ENCODE data around the gene CUBN. TPM values are rescaled to one million over a fixed set of nuclear protein-coding genes. Genes with fewer than 3 reads are reported as not detected.

The CUBN gene
- polyA plus RNA-seq, 1 donor: 73.9 TPM

- H3K9me3 ChIP-seq (ENCODE audit: control insufficient read depth, low read depth, low read length): no peaks in the 10 kb centered on the region
- no peak overlapping the region for H3K4me3 ChIP-seq (ENCODE audit: low read length)
- 100% methylated on average over 1 of the region's 2 CpGs for WGBS (ENCODE audit: insufficient coverage, low lambda C conversion rate)
- no peak overlapping the region for H3K27ac ChIP-seq (ENCODE audit: low read length)
- H3K4me1 ChIP-seq (ENCODE audit: control insufficient read depth, insufficient read depth, low read length): no peaks in the 10 kb centered on the region
- H3K27me3 ChIP-seq (ENCODE audit: control insufficient read depth, insufficient read depth, low read length): no peaks in the 10 kb centered on the region
- DNase-seq: no peak
- H3K36me3 ChIP-seq (ENCODE audit: control insufficient read depth, insufficient read depth, low read length): no peaks in the 10 kb centered on the region
Observed at GRCh38 chr10:16803464-16803863, 326.1 kb downstream of the CUBN start.

GRCh38 chr10:16799621-16800020, 330.0 kb downstream of the CUBN start:
- no peak for DNase-seq
- H3K27ac ChIP-seq (ENCODE audit: low read length): no peak overlapping the region
- no peaks in the 10 kb centered on the region for H3K27me3 ChIP-seq (ENCODE audit: control insufficient read depth, insufficient read depth, low read length)
- H3K9me3 ChIP-seq (ENCODE audit: control insufficient read depth, low read depth, low read length): no peaks in the 10 kb centered on the region
- WGBS (ENCODE audit: insufficient coverage, low lambda C conversion rate): no CpG with 5 or more reads among the region's 8 CpGs
- H3K4me1 ChIP-seq (ENCODE audit: control insufficient read depth, insufficient read depth, low read length): no peaks in the 10 kb centered on the region
- no peak overlapping the region for H3K4me3 ChIP-seq (ENCODE audit: low read length)
- no peaks in the 10 kb centered on the region for H3K36me3 ChIP-seq (ENCODE audit: control insufficient read depth, insufficient read depth, low read length)

GRCh38 chr10:16798571-16798970, 331.0 kb downstream of the CUBN start:
- Histone ChIP-seq H3K4me3 (ENCODE audit: low read length) (no peak overlapping the region), H3K36me3 (ENCODE audit: control insufficient read depth, insufficient read depth, low read length) (no peaks in the 10 kb centered on the region), H3K27me3 (ENCODE audit: control insufficient read depth, insufficient read depth, low read length) (no peaks in the 10 kb centered on the region), H3K4me1 (ENCODE audit: control insufficient read depth, insufficient read depth, low read length) (no peaks in the 10 kb centered on the region), H3K9me3 (ENCODE audit: control insufficient read depth, low read depth, low read length) (no peaks in the 10 kb centered on the region), H3K27ac (ENCODE audit: low read length) (no peak overlapping the region)
- no peak for DNase-seq
- WGBS (ENCODE audit: insufficient coverage, low lambda C conversion rate): 100% methylated on average over 2 of the region's 5 CpGs

- no peaks in the 10 kb centered on the region for H3K27me3 ChIP-seq (ENCODE audit: control insufficient read depth, insufficient read depth, low read length)
- no peak overlapping the region for H3K27ac ChIP-seq (ENCODE audit: low read length)
- H3K4me3 ChIP-seq (ENCODE audit: low read length): no peak overlapping the region
- DNase-seq: no peak
- H3K36me3 ChIP-seq (ENCODE audit: control insufficient read depth, insufficient read depth, low read length): peaks cover 2% of the 10 kb centered on the region
- no peaks in the 10 kb centered on the region for H3K9me3 ChIP-seq (ENCODE audit: control insufficient read depth, low read depth, low read length)
- H3K4me1 ChIP-seq (ENCODE audit: control insufficient read depth, insufficient read depth, low read length): no peaks in the 10 kb centered on the region
- 40% methylated on average over 1 of the region's 9 CpGs for WGBS (ENCODE audit: insufficient coverage, low lambda C conversion rate)
Observed at GRCh38 chr10:16795410-16796073, 334.1 kb downstream of the CUBN start.

- DNase-seq: no peak
- WGBS (ENCODE audit: insufficient coverage, low lambda C conversion rate): no CpG with 5 or more reads among the region's 1 CpG
Observed at GRCh38 chr10:16794005-16794404, 335.6 kb downstream of the CUBN start.

GRCh38 chr10:16792675-16793074, 336.9 kb downstream of the CUBN start:
- no peaks in the 10 kb centered on the region for H3K9me3 ChIP-seq (ENCODE audit: control insufficient read depth, low read depth, low read length)
- no peak overlapping the region for H3K27ac ChIP-seq (ENCODE audit: low read length)
- H3K4me1 ChIP-seq (ENCODE audit: control insufficient read depth, insufficient read depth, low read length): no peaks in the 10 kb centered on the region
- no peaks in the 10 kb centered on the region for H3K27me3 ChIP-seq (ENCODE audit: control insufficient read depth, insufficient read depth, low read length)
- H3K4me3 ChIP-seq (ENCODE audit: low read length): no peak overlapping the region
- peaks cover 2% of the 10 kb centered on the region for H3K36me3 ChIP-seq (ENCODE audit: control insufficient read depth, insufficient read depth, low read length)
- no peak for DNase-seq
- WGBS (ENCODE audit: insufficient coverage, low lambda C conversion rate): no CpG with 5 or more reads among the region's 8 CpGs

More at GRCh38 chr10:16794005-16794404, 335.6 kb downstream of the CUBN start:
- H3K36me3 ChIP-seq (ENCODE audit: control insufficient read depth, insufficient read depth, low read length): peaks cover 2% of the 10 kb centered on the region
- H3K4me3 ChIP-seq (ENCODE audit: low read length): no peak overlapping the region
- no peaks in the 10 kb centered on the region for H3K4me1 ChIP-seq (ENCODE audit: control insufficient read depth, insufficient read depth, low read length)
- no peaks in the 10 kb centered on the region for H3K9me3 ChIP-seq (ENCODE audit: control insufficient read depth, low read depth, low read length)
- no peaks in the 10 kb centered on the region for H3K27me3 ChIP-seq (ENCODE audit: control insufficient read depth, insufficient read depth, low read length)
- H3K27ac ChIP-seq (ENCODE audit: low read length): no peak overlapping the region

GRCh38 chr10:16789765-16790164, 339.8 kb downstream of the CUBN start:
- H3K27ac ChIP-seq (ENCODE audit: low read length): no peak overlapping the region
- H3K36me3 ChIP-seq (ENCODE audit: control insufficient read depth, insufficient read depth, low read length): peaks cover 2% of the 10 kb centered on the region
- H3K4me3 ChIP-seq (ENCODE audit: low read length): no peak overlapping the region
- no peaks in the 10 kb centered on the region for H3K27me3 ChIP-seq (ENCODE audit: control insufficient read depth, insufficient read depth, low read length)
- no peak for DNase-seq
- H3K4me1 ChIP-seq (ENCODE audit: control insufficient read depth, insufficient read depth, low read length): no peaks in the 10 kb centered on the region
- 83% methylated on average over 1 of the region's 4 CpGs for WGBS (ENCODE audit: insufficient coverage, low lambda C conversion rate)
- H3K9me3 ChIP-seq (ENCODE audit: control insufficient read depth, low read depth, low read length): peaks cover 2% of the 10 kb centered on the region

GRCh38 chr10:16789261-16789660, 340.4 kb downstream of the CUBN start:
- no peaks in the 10 kb centered on the region for H3K27me3 ChIP-seq (ENCODE audit: control insufficient read depth, insufficient read depth, low read length)
- no peak overlapping the region for H3K4me3 ChIP-seq (ENCODE audit: low read length)
- H3K4me1 ChIP-seq (ENCODE audit: control insufficient read depth, insufficient read depth, low read length): no peaks in the 10 kb centered on the region
- peaks cover 2% of the 10 kb centered on the region for H3K36me3 ChIP-seq (ENCODE audit: control insufficient read depth, insufficient read depth, low read length)
- H3K27ac ChIP-seq (ENCODE audit: low read length): no peak overlapping the region
- H3K9me3 ChIP-seq (ENCODE audit: control insufficient read depth, low read depth, low read length): peaks cover 2% of the 10 kb centered on the region
- DNase-seq: no peak
- 17% methylated on average over 1 of the region's 7 CpGs for WGBS (ENCODE audit: insufficient coverage, low lambda C conversion rate)

- Histone ChIP-seq H3K27me3 (ENCODE audit: control insufficient read depth, insufficient read depth, low read length) (no peaks in the 10 kb centered on the region), H3K4me1 (ENCODE audit: control insufficient read depth, insufficient read depth, low read length) (no peaks in the 10 kb centered on the region), H3K36me3 (ENCODE audit: control insufficient read depth, insufficient read depth, low read length) (peaks cover 2% of the 10 kb centered on the region), H3K27ac (ENCODE audit: low read length) (no peak overlapping the region), H3K9me3 (ENCODE audit: control insufficient read depth, low read depth, low read length) (peaks cover 2% of the 10 kb centered on the region), H3K4me3 (ENCODE audit: low read length) (no peak overlapping the region)
- 20% methylated on average over 1 of the region's 3 CpGs for WGBS (ENCODE audit: insufficient coverage, low lambda C conversion rate)
- no peak for DNase-seq
Observed at GRCh38 chr10:16788778-16789177, 340.8 kb downstream of the CUBN start.

GRCh38 chr10:16788125-16788524, 341.5 kb downstream of the CUBN start:
- Histone ChIP-seq H3K36me3 (ENCODE audit: control insufficient read depth, insufficient read depth, low read length) (peaks cover 2% of the 10 kb centered on the region), H3K9me3 (ENCODE audit: control insufficient read depth, low read depth, low read length) (peaks cover 2% of the 10 kb centered on the region), H3K27ac (ENCODE audit: low read length) (no peak overlapping the region), H3K4me1 (ENCODE audit: control insufficient read depth, insufficient read depth, low read length) (no peaks in the 10 kb centered on the region), H3K27me3 (ENCODE audit: control insufficient read depth, insufficient read depth, low read length) (no peaks in the 10 kb centered on the region), H3K4me3 (ENCODE audit: low read length) (no peak overlapping the region)
- WGBS (ENCODE audit: insufficient coverage, low lambda C conversion rate): no CpG with 5 or more reads among the region's 6 CpGs
- no peak for DNase-seq

- no peak overlapping the region for H3K27ac ChIP-seq (ENCODE audit: low read length)
- peaks cover 2% of the 10 kb centered on the region for H3K9me3 ChIP-seq (ENCODE audit: control insufficient read depth, low read depth, low read length)
- 89% methylated on average over 3 of the region's 12 CpGs for WGBS (ENCODE audit: insufficient coverage, low lambda C conversion rate)
- H3K4me1 ChIP-seq (ENCODE audit: control insufficient read depth, insufficient read depth, low read length): no peaks in the 10 kb centered on the region
- no peak for DNase-seq
- no peak overlapping the region for H3K4me3 ChIP-seq (ENCODE audit: low read length)
- no peaks in the 10 kb centered on the region for H3K36me3 ChIP-seq (ENCODE audit: control insufficient read depth, insufficient read depth, low read length)
- H3K27me3 ChIP-seq (ENCODE audit: control insufficient read depth, insufficient read depth, low read length): no peaks in the 10 kb centered on the region
Observed at GRCh38 chr10:16787361-16787791, 342.2 kb downstream of the CUBN start.

Measured in large intestine (tissue), 3 donors.